ENCODE data around the gene ZNG1A. TPM values are rescaled to one million over a fixed set of nuclear protein-coding genes. Genes with fewer than 3 reads are reported as not detected.

Gene ZNG1A
- polyA plus RNA-seq, 1 donor from 2014 or later: 92.2 TPM

GRCh38 chr9:224582-225520 lies 46.0 kb upstream of the ZNG1A start (continued):
- TF ChIP-seq EP300 (conservative IDR thresholded peaks at IDR 0.05; ENCODE audit: poor library complexity, severe bottlenecking): no peak

GRCh38 chr9:224026-224425 lies 45.2 kb upstream of the ZNG1A start:
- H3K36me3 ChIP-seq (ENCODE audit: insufficient read depth, low read length): no peaks in the 10 kb centered on the region
- no peak overlapping the region for H3K9ac ChIP-seq (ENCODE audit: low read length)
- H3K79me2 ChIP-seq (replicated peaks; ENCODE audit: insufficient read depth, low read length): no peaks in the 10 kb centered on the region
- TF ChIP-seq RAD21 (conservative IDR thresholded peaks at IDR 0.05): no peak
- no peak for TF ChIP-seq CTCF (IDR thresholded peaks at IDR 0.05; ENCODE audit: poor library complexity, severe bottlenecking)
- no peak for TF ChIP-seq REST (IDR thresholded peaks at IDR 0.05; ENCODE audit: borderline replicate concordance)
- no peak for TF ChIP-seq SMC3 (conservative IDR thresholded peaks at IDR 0.05; ENCODE audit: poor library complexity)
- no peak for TF ChIP-seq MXI1 (conservative IDR thresholded peaks at IDR 0.05; ENCODE audit: poor library complexity, severe bottlenecking)
- TF ChIP-seq TAF1 (IDR thresholded peaks at IDR 0.05; ENCODE audit: low read depth): no peak
- TF ChIP-seq EP300 (conservative IDR thresholded peaks at IDR 0.05; ENCODE audit: poor library complexity, severe bottlenecking): no peak
- TF ChIP-seq EZH2 (IDR thresholded peaks at IDR 0.05; ENCODE audit: borderline replicate concordance, insufficient read depth, low read length, poor library complexity, severe bottlenecking): no peak
- H3K4me2 ChIP-seq (ENCODE audit: low read length): no peak overlapping the region
- H2AFZ ChIP-seq (ENCODE audit: low read depth, low read length): no peak overlapping the region
- no peak overlapping the region for H3K4me3 ChIP-seq (ENCODE audit: low read length)
- no peaks in the 10 kb centered on the region for H3F3A ChIP-seq (ENCODE audit: insufficient read depth, low read length, poor library complexity, severe bottlenecking)
- no peaks in the 10 kb centered on the region for H3K9me2 ChIP-seq (ENCODE audit: insufficient read depth, low read length)
- no peaks in the 10 kb centered on the region for H3K9me3 ChIP-seq (ENCODE audit: low read length)
- no peak overlapping the region for H3K27ac ChIP-seq (ENCODE audit: low read length)
- H4K20me1 ChIP-seq (ENCODE audit: insufficient read depth): no peaks in the 10 kb centered on the region
- no peaks in the 10 kb centered on the region for H3K27me3 ChIP-seq (ENCODE audit: insufficient read depth, low read depth, low read length)

- no peaks in the 10 kb centered on the region for H3K27me3 ChIP-seq (ENCODE audit: insufficient read depth, low read depth, low read length)
- H3K9me2 ChIP-seq (ENCODE audit: insufficient read depth, low read length): no peaks in the 10 kb centered on the region
- no peaks in the 10 kb centered on the region for H3K79me2 ChIP-seq (replicated peaks; ENCODE audit: insufficient read depth, low read length)
- H3K36me3 ChIP-seq (ENCODE audit: insufficient read depth, low read length): no peaks in the 10 kb centered on the region
- TF ChIP-seq SMC3 (conservative IDR thresholded peaks at IDR 0.05; ENCODE audit: poor library complexity) (no peak), CTCF (IDR thresholded peaks at IDR 0.05; ENCODE audit: poor library complexity, severe bottlenecking) (no peak), REST (IDR thresholded peaks at IDR 0.05; ENCODE audit: borderline replicate concordance) (no peak), EZH2 (IDR thresholded peaks at IDR 0.05; ENCODE audit: borderline replicate concordance, insufficient read depth, low read length, poor library complexity, severe bottlenecking) (no peak), MXI1 (conservative IDR thresholded peaks at IDR 0.05; ENCODE audit: poor library complexity, severe bottlenecking) (no peak)
- no peaks in the 10 kb centered on the region for H3F3A ChIP-seq (ENCODE audit: insufficient read depth, low read length, poor library complexity, severe bottlenecking)
- H3K9me3 ChIP-seq (ENCODE audit: low read length): no peaks in the 10 kb centered on the region
- no peak overlapping the region for H3K4me3 ChIP-seq (ENCODE audit: low read length)
- no peak overlapping the region for H3K27ac ChIP-seq (ENCODE audit: low read length)
- H3K9ac ChIP-seq (ENCODE audit: low read length): no peak overlapping the region
- H3K4me2 ChIP-seq (ENCODE audit: low read length): no peak overlapping the region
- no peak overlapping the region for H2AFZ ChIP-seq (ENCODE audit: low read depth, low read length)
- no peaks in the 10 kb centered on the region for H4K20me1 ChIP-seq (ENCODE audit: insufficient read depth)
Measured at GRCh38 chr9:223152-223551, 44.3 kb upstream of the ZNG1A start.

All from neural cell (in vitro differentiated cells).